ENCODE data around the gene BFAR.
"Not testable (repeated sequence)": the region's sequence is repeated elsewhere in the genome, so short reads cannot be mapped to it uniquely, and the experiment has no call there.

The BFAR gene

GRCh38 chr16:14701859-14702258 is 69.1 kb downstream of the BFAR start:
- not testable (repeated sequence) for DNase-seq

- DNase-seq: not testable (repeated sequence)
Measured at GRCh38 chr16:14702672-14703071, 69.9 kb downstream of the BFAR start.

- DNase-seq: not testable (repeated sequence)
Measured at GRCh38 chr16:14703156-14704011, 70.6 kb downstream of the BFAR start, which contains the start of gene NPIPA3. Gene NPIPA3, plus strand, starts transcription at chr16:14703411. Its CDS starts 5,533 bp downstream, at chr16:14708944.

All from SW 1271 (cell line).